Activated CD4-positive, CD25-positive, alpha-beta regulatory T cell (primary cell): ENCODE results near the gene CMTM5.

Source experiments
- DNase-seq, 4 experiments: peaks; one replicate each; lab custom pipeline; 2025; lab: John Stamatoyannopoulos, UW

The CMTM5 gene, protein sequence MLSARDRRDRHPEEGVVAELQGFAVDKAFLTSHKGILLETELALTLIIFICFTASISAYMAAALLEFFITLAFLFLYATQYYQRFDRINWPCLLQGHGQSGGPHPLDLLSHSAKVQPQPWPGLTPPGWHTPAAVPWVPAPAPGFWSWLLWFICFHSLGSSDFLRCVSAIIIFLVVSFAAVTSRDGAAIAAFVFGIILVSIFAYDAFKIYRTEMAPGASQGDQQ

DNA sequence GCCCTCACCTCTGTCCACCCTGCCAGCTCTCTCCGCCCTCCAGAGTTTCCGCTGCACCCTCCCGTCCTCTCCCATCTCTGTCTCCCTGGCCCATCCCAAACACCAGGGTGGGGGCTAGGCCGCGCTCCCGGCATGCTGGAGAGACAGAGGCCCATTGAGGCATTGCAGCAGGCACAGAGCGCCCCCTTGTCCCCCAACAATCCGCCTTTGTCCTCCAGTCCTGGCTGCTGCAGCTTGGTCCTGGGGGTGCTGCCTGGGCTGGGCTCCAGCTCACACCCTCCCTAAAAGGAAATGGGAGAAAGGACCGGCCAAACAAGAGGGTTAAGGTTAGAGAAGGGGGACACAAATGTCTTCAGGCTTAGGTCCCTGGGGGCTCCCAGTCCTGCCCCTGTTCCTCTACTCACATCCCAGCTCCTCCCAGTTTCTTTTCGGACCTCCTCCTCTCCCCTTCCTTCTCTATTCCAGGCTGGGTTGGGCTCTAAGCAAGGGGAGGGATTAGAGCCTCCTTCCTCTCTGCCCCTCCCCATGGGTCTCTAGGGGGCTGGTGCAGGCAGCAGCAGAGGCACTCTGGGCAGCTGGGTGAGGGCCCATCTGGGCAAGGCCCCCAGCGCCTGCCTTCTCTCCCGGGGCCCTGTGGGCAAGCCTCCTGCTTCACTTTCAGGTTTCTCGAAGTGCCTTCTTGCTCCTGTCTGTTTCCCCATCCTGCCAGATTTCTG, at the start of gene CMTM5:
Gene CMTM5, plus strand, starts transcription at position 565 of the 716 bp plus-strand sequence. CDS start 206 bp downstream, outside the sequence.
- DNase-seq = no peak

DNA sequence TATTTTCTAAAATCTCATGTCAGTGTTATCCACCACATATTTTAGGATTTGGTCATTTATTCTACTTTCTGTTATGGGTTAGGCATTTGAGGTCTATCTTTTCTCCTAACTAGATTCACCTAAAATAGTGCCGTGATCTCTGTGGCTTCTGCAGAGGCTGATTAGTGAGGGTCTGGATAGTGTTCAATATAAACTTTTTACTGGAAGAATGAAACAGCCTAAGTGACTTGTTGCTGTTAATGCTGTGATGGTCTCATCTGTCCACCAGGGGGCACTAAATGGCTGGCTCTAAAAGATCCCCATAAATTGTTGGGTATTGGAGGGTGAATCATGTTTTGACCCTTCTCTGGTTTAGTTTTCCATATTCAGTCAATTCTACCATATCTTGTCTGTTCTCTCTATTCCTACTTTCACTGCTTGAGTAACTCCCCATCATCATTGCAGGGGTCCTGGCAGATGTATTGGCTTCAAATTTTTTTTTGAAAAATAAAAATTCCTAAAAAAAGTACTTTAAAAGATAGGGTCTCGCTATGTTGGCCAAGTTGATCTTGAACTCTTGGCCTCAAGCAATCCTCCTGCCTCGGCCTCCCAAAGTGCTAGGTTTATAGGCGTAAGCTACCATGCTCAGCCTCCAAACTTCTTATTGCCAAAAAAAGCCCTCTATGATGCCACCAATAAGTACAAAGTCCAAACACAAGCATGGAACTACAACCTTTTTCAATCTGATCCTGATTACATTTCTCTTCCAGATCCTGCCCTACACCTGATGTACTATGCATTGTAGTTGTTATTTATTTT, 48.7 kb upstream of the CMTM5 start:
- peak; percentile 19 to 45 (median 21) for DNase-seq

DNA sequence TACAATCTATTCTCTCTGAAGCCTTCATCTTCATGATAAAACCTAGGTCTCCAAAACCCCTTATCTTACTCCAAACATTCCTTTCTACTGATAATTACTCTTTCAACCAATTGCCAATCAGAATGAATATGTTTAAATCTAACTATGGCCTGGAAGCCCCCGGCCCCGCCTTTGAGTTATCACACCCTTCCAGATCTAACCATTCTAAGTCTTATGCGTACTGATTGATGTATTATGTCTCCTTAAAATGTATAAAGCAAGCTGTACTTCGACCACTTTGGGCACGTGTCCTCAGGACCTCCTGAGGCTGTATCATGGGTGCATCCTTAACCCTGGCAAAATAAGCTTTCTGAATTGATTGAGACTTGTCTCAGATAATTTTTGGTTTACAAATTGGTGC, 41.2 kb upstream of the CMTM5 start:
- DNase-seq = no peak

DNA sequence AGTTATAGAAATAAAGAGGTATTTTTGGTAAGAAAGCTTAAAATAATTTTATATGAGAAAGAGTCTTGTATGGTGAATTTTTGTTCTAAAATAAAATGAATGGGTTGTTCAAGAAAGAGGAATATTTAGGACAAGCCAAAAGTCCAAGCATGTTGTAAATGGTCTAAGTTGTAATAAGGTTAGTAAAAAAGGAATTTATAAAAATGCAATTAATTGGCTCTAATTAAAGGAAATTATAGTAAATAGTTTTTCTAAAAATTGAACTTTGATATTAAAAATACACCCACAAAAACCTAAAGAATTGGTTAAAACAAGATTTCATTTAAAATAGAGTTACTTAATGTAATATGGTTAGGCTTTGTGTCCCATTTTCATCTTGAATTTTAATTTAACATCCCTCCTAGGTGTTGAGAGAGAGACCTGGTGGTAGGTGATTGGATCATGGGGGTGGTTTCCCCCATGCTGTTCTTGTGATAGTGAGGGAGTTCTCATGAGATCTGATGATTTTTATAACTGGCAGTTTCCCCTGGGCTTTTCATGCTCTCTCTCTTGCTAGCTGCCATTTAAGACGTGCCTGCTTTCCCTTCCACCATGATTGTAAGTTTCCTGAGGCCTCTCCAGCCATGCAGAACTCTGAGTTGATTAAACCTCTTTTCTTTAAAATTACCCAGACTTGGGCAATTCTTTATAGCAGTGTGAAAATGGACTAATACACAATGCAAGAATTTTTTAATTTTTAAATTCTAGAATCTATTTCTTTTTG, 37.2 kb upstream of the CMTM5 start:
- DNase-seq = no peak

DNA sequence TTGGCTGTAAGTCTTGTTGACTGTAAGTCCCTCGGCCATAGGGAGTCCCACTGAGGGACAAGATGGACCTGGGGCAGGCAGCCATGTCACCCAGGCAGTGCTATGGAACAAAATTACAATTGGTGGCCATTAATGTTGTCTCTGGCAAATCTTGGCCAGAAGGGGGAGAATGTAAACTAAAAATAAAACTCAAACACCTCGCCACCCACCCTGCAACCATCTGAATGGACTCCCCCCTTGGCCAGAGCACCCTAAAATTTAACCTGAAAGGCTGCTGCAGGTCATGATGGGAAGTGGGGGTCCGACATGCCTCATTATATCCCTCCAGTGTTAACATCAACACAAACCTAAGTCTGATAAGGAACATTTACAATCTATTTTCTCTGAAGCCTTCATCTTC, 32.4 kb upstream of the CMTM5 start:
- DNase-seq = no peak

DNA sequence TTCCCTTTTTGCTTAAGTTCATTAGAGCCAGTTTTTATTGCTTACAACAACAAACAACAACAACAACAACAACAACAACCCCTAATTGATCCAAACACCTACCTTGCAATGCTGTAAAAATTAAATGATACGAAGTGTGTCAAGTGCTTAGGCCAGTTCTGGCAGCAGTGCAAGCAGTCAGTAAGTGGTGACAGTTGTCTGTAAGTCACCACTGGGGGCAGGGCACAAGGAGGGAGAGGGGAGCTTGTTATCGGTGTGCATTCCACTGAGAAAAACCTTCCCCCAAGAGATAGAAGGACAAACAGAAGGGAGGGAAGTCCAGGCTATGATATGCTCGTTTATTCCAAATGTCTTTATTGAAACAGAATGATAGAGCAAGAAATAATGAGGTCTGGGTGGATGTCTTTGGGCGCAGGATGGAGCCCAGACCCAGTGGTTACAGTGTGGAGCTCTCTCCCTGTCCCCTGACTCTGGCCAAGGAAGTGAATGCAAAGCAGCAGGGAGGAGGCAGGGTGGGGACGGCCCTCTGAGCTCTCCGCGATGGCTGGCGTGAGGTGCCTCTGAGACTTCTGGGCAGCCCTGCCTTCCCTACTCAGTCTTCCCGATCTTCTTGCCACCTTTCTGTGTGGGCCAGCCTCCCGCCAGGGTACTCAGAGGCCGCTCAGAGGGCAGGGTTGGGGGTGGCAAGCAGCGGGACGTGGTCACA, 30.7 kb upstream of the CMTM5 start:
- no peak for DNase-seq

DNA sequence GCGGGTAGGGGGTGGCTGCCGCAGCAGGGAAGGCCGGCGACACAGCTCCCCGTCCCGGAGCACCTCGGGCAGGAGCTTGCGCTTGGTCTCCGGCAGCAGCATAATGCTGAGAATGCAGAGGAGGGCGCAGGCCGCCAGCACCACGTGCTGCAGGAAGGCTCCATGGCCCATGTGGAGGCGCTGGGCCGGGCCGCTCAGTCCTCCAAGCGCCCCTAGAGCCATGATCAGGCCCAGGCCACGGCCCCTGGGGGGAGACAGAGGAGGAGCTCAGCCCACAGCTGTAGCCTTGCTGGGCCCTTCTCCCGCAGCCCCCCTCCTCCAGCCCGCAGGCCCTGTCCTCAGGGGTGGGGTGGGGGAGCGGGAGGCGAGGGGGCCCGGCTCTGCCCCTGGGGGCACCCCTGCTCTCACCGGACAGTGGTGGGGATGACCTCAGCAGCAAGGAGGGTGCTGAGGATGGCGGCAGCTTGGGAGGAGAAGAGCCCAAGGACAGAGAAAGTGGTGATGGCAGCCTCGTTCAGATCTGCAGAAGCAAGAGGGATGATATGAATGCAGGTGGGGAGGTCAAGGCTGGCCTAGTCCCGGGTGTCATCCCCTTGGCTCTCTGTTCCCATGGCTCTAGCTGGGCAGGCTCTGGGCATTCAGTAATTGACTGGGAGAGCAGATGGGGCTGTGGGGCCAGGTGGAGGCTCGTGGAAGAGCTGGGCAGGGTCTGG, 30.0 kb upstream of the CMTM5 start:
- DNase-seq = no peak

DNA sequence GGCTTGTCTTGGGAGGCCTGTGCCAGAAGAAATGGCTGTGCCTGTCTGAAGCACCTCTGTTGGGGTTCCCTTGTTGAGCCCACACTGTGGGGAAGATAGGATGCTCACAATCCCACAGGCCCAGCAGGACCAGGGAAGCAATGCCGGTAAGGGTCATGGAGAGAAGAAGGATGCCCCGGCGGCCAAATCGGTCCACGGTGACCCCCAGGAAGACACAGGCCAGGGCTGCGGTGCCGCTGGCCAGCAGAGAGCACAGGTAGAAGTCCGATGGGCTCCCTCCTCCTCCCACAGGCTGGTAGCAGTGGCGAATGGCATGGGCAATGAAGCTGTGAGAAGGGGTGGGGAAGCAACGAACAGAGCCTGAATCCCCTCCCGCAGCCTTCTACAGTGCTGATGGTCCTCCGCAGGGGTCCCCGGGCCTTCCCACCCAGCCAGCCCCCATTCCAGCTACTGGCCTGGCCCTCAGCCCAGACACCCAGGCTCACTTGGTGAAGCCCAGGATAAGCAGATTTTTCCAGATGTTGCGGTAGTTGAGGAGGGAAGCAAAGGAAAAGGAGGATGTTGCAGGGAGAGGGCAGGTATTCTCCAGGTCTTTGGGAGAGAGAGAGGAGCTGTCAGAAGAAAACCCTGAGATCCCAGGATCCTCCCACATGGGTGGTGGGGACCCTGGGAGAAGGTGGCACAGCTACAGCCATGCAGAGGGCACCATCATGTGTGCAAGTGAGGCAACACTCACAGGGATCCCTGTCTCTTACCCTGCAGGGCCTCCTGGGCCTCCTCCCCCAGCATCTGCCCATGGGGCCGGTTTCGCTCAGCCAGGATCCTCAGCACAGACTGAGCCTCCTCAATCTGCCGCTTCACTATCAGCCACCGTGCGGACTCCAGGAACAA, 29.2 kb upstream of the CMTM5 start:
- no peak for DNase-seq

DNA sequence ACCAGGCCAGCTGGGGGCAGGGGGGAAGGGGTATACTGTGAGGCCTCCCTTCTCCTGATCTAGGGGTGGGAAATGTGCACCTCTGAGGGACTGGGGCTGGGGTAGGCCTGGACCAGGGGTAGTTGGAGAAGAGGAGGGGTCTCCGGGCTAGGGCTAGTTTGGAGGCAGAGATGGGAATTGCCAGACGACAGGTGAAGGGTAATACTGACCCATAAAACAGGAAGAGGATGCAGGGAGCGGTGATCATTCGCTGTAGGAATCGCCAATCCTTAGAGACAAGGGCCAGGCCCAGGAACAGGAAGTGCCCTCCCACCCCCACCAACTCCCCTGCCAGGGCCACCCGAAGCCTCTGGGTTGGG, 28.6 kb upstream of the CMTM5 start:
- DNase-seq = no peak

DNA sequence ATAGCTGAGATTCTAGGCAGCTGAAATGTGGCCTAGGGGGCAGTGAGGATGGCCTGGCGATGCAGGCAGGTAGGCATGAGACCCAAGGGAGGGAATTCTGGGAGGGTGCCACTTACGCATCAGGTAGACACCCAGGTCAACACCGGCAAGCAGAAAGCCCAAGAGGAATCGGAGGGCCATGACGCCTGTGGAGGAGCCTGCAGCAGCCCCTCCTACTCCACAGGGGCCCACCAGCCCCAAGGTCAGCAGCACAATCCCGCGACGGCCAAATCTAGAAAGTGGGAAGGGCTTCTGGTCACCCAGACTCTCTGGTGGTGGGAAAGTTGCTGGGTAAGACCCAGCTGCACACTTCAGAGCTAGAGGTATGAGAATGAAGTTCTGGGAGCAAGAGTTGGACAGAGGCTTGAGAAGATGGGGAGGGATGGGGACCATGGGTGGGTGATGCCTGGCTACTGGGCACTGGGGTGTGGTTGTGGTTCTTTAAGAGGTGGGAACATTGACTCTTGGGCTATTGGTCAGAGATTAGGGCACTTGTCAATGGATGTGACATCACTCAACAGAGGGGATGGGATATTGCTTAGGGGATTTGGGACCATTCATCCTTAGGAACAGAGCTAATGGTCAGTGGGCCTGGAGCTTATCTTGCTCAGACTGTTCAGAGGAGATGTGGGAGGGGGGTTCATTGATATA, 27.5 kb upstream of the CMTM5 start:
- DNase-seq = no peak

DNA sequence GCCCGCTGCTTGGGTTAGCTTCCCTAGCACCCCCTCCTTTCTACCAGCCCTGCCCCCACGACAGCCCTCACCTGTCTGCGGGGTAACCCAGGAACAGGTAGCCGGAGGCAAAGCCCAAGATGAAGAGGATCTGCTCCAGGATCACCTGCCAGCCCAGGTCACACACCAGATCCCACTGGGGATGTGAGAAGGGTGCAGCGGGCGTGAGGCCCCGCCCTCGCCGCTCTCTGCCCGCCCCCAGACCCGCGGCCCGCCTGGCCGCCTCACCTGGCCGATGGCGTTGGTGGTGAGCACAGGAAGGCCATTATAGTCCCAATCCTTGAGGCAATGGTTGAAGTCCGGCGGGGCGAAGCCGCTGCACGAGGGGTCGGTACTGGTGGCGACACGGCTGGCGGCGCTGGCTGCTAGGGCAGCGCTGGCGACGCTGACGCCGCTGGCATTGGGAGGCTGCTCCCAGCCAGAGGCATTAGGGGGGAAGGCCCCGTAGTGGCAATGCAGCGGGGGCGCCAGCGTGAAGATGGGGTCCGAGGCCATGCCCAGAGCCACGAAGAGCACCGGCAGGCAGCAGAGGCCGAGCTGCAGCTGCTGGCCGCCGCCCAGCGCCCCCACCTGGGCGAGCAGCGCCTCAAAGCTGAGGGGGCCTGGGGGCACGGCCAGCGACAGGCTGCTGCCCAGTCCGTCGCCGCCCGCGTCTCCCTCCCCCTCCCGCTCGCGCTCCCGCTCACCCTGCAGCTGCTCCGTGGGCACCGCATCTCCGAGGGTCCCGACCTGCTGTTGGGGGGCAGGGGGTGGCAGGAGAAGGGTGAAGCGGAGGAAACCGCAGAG, 25.0 kb upstream of the CMTM5 start:
- DNase-seq = no peak

DNA sequence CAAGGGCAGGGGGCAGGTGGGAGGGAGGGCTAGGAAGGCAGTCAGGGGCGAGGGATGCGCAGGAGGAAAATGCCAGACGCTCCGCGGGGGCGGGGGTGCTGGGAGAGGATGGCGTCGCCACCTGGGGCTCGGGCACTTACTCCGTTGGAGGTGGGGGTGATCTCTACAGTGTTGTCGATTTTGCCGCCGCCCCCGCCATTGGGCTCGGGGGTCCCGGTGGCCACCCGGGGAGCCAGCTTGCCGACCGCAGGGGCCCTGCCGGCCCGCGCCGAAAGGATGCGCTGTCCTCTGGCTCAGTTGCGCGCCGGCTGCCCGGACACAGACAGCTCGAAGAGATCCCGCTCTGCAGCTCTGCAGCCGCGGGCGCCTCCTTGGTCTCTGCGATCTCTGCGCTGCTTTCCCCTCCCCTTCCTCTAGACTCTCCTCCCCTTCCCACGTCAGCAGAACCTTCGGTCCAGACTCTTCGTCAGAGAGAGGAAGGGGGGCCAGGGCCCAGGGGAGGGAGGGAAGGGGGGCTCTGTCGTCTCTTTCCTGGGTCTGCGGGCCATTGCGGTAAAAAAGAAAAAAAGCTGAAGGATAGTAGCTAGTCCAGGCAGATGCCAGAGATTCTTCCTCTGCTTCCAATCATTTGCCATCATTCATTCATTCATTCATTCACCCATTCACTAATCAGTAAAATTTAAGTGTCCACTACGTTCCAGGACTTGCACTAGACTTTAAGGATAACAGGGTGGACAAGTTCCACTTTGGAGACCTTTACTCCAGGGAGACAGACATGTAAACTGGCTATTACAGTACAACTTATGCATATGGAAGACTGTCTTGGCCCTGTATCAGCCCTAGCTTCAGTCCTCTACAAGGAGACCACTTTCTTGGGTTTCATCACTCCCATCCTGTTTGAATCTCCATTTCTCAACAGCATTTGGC, 24.1 kb upstream of the CMTM5 start, which contains the start of gene SLC22A17:
Gene SLC22A17, minus strand, starts transcription at position 382 of the 927 bp plus-strand sequence.
- peak in 3 of 4 experiments; percentile 9 to 24 (median 14) for DNase-seq

DNA sequence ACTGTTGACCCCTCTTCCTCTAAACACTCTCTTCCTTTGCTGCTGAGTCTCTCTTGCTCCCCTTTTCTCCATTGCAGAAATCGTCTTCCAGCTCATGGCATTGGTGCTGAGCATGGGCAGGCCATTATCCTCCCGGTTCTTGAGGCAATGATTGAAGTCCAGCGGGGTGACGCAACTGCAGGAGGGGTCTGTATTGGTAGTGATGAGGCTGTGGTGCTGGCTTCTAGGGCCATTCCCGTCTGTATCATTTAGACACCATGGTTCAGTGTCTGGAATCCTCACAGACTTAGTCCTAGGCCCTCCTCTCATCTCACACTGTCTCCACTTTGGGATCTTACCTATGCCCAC, 23.4 kb upstream of the CMTM5 start:
- no peak for DNase-seq

DNA sequence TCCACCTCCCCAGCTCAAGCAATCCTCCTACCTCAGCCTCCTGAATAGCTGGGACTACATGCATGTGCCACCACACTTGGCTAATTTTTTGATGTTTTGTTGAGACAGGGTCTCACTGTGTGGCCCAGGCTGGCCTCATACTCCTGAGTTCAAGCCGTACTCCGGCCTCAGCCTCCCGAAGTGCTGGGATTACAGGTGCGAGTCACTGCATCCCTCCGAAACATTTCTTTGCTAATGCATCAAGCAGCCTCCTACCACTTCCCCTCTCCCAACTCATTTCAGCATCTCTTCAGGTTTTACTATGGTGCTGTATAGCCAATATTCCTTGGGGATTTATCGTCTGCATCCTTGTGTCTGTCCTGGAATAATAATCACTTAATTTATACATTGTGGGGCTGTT, 21.9 kb upstream of the CMTM5 start:
- DNase-seq = no peak

DNA sequence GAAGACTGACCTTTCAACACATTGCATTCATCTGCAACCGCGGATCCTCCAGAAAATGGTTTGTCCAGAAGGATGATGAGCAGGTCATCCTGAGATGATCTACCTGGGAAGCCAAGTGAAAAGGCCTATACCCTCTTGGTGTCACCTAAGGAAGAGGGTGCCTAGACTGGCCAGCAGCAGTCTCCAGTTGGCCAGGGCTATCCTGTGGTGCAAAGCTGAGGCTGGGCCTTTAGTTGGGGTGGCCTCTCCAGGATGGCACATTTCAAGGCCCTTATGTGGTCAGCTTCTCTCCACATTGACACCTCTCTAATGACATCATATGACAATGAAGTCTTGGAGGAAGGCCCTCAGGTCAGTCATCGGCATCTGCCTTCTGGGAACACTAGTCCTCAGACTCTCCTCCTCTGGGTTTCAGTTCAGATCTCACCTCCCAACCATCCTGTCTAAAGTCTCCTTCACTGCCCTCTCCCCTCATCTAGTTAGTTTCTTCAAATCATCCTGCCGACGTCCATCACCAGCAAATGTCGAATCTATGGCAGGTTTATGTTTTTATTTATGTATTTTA, 20.9 kb upstream of the CMTM5 start:
- DNase-seq = no peak

DNA sequence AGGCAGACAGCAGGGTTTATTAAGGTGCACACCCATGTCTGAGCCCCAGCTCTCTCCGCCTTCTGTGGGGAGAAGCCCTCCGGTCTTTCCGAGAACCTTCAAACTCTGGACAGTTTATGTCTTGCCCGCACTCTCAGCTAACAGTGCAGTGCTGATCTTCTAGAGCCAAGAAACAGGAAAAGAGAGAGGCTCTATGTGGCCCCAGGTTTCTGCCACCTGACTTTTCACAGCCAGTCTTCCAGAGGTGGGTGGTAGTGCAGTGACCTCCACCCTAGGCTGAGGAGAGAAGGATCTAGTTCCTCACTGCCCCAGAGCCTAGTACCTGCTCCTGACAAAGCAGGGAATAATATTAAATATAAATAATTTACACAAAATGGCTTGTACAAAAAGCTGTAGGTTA, 20.2 kb upstream of the CMTM5 start:
- no peak for DNase-seq

DNA sequence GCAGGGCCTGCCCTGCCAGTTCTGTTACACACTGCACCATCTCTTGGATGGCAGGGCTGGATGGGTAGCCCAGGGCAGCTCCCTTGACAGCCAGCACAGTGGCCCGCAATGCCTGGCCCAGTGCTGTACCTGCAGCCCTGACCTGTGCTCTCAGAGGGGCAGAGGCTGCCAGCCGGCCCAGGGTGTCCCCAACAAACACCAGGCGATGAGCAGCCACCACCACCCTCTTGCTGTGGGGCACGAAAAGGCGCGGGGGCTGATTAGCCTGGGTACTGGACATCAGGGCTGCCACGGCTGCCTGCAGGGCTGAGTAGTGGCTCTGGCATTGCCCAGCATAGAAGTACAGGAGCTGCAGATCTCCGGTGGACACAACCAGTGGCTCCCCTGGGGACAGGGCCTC, 19.6 kb upstream of the CMTM5 start:
- DNase-seq = no peak
